K562 (cell line): Measurements from ENCODE around the gene BNIP1.

Experiments
- EP300 ChIP-seq: IDR thresholded peaks from 2 replicates; pipeline ENCODE4 v1.6.1; 2012; ENCODE audit warnings: low read length, improper control_type of control experiment
- JUND ChIP-seq, 2 experiments: IDR thresholded peaks; 2 replicates in 1 of 2; 3 replicates in 1 of 2; pipeline ENCODE4 v1.6.1; 2011; ENCODE audit warnings: borderline replicate concordance in 2 of 2, low read depth in 2 of 2, low read length in 2 of 2, improper control_type of control experiment in 1 of 2, missing biosample characterization in 1 of 2, missing genetic modification characterization in 1 of 2, missing genetic modification reagents in 1 of 2
- RAD51 ChIP-seq: fragments of 450-650 bp; IDR thresholded peaks from 2 replicates; pipeline ENCODE4 v1.7.1; 2016; ENCODE audit warnings: low read depth, mild to moderate bottlenecking, borderline replicate concordance
- TF ChIP-seq, protein P1 (sequence below), 3 experiments: IDR thresholded peaks in 2 of 3; conservative IDR thresholded peaks in 1 of 3; 2 replicates each; pipeline ENCODE4 v1.5.1; 2011 to 2012; ENCODE audit warnings: low read length in 3 of 3, mild to moderate bottlenecking in 3 of 3, control low read depth in 2 of 3, improper control_type of control experiment in 1 of 3, inconsistent platforms in 1 of 3, low read depth in 1 of 3, mixed read lengths in 1 of 3, moderate library complexity in 1 of 3; ENCODE audit not compliant: insufficient read depth in 2 of 3

DNA sequence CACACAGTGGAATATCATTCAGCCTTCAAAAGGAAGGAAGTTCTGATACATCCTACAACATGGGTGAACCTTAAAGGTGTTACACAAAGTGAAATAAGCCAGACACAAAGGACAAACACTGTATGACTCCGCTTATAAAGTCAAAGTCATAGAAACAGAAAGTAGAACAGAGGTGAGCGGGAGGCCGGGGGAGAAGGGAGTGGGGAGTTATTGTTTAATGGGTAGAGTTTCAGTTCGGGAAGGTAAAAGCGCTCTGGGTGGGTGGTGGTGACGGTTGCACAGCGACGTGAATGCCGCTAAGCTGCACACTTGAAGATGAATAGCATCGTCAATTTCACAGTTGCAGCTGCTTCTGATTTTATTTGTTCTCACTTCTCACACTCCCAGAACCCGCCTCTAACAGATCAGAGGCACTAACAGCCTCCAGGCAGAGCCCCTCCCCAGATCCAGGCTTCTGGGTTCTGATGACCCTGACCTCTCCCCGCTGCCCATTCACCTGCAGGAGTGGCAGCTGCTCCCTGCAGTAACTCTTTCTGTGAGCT, 34.1 kb downstream of the BNIP1 start:
- TF ChIP-seq EP300 (no peak), RAD51 (no peak), JUND (IDR thresholded peaks at IDR 0.05; ENCODE audit: borderline replicate concordance, low read depth, low read length) (no peak), JUND (tag; IDR thresholded peaks at IDR 0.05; ENCODE audit: borderline replicate concordance, low read depth, low read length) (no peak)
- TF ChIP-seq, protein P1, sequence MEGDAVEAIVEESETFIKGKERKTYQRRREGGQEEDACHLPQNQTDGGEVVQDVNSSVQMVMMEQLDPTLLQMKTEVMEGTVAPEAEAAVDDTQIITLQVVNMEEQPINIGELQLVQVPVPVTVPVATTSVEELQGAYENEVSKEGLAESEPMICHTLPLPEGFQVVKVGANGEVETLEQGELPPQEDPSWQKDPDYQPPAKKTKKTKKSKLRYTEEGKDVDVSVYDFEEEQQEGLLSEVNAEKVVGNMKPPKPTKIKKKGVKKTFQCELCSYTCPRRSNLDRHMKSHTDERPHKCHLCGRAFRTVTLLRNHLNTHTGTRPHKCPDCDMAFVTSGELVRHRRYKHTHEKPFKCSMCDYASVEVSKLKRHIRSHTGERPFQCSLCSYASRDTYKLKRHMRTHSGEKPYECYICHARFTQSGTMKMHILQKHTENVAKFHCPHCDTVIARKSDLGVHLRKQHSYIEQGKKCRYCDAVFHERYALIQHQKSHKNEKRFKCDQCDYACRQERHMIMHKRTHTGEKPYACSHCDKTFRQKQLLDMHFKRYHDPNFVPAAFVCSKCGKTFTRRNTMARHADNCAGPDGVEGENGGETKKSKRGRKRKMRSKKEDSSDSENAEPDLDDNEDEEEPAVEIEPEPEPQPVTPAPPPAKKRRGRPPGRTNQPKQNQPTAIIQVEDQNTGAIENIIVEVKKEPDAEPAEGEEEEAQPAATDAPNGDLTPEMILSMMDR (IDR thresholded peaks at IDR 0.05 in 2 of 3, conservative IDR thresholded peaks at IDR 0.05 in 1 of 3; ENCODE audit: insufficient read depth in 2 of 3, low read depth in 1 of 3, low read length in 3 of 3): no peak
